HL-60/S4 (cell line): ENCODE data around the gene CCL11.

Experiments
- in situ Hi-C: fragments of 300-500 bp; cut with MboI; formaldehyde crosslinking; loops from 2 replicates; pipeline ENCODE4 v1.14.3; 2022; ENCODE audit warnings: low sequenced_read_pairs

CCL11 gene

GRCh38 chr17:34255841-34256240, 29.7 kb upstream of the CCL11 start:
- in situ Hi-C loops = no loop called here

- in situ Hi-C loops = no loop called here
These were observed 28.1 kb upstream of the CCL11 start for GRCh38 chr17:34257299-34257985.

GRCh38 chr17:34257986-34258326, 27.6 kb upstream of the CCL11 start:
- in situ Hi-C loops = no loop called here

- in situ Hi-C loops = no loop called here
These were observed 26.4 kb upstream of the CCL11 start for GRCh38 chr17:34259146-34259545.

- in situ Hi-C loops = no loop called here
These were observed 24.7 kb upstream of the CCL11 start for GRCh38 chr17:34260861-34261260.

GRCh38 chr17:34261568-34262337, 23.8 kb upstream of the CCL11 start:
- in situ Hi-C loops = no loop called here

GRCh38 chr17:34265711-34266110, 19.8 kb upstream of the CCL11 start:
- in situ Hi-C loops = no loop called here

GRCh38 chr17:34269969-34270368, 15.6 kb upstream of the CCL11 start, which contains the start of gene CCL7:
Gene CCL7, plus strand, starts transcription at chr17:34270221. Its CDS starts 70 bp downstream, at chr17:34270291.
- in situ Hi-C loops = loop anchor here (10.0 kb wide), 1 partner anchor 75 kb away; no protein-coding TSS in a partner anchor

- in situ Hi-C loops = loop anchor here (10.0 kb wide), 1 partner anchor 69 kb away; no protein-coding TSS in a partner anchor
These were observed 9.7 kb upstream of the CCL11 start for GRCh38 chr17:34275881-34276280.

GRCh38 chr17:34276826-34277225, 8.7 kb upstream of the CCL11 start:
- in situ Hi-C loops = loop anchor here (10.0 kb wide), 1 partner anchor 68 kb away; no protein-coding TSS in a partner anchor

GRCh38 chr17:34283571-34283970, 2.0 kb upstream of the CCL11 start:
- in situ Hi-C loops = no loop called here

GRCh38 chr17:34287875-34288274, 2.3 kb downstream of the CCL11 start:
- in situ Hi-C loops = no loop called here

- in situ Hi-C loops = no loop called here
These were observed 5.0 kb downstream of the CCL11 start for GRCh38 chr17:34290586-34290985.

- in situ Hi-C loops = no loop called here
These were observed 6.3 kb downstream of the CCL11 start for GRCh38 chr17:34291721-34292348.

- in situ Hi-C loops = no loop called here
These were observed 13.5 kb downstream of the CCL11 start for GRCh38 chr17:34299027-34299426.

- in situ Hi-C loops = no loop called here
These were observed 14.5 kb downstream of the CCL11 start for GRCh38 chr17:34299956-34300577.

- in situ Hi-C loops = no loop called here
These were observed 15.3 kb downstream of the CCL11 start for GRCh38 chr17:34300652-34301370.

GRCh38 chr17:34301986-34302385, 16.4 kb downstream of the CCL11 start:
- in situ Hi-C loops = no loop called here

GRCh38 chr17:34302636-34303035, 17.1 kb downstream of the CCL11 start:
- in situ Hi-C loops = no loop called here

- in situ Hi-C loops = no loop called here
These were observed 18.1 kb downstream of the CCL11 start for GRCh38 chr17:34303606-34304005.

GRCh38 chr17:34305061-34305460, 19.5 kb downstream of the CCL11 start:
- in situ Hi-C loops = no loop called here
